OCI-LY3 (cell line): ENCODE data around the gene FHOD3.

Experiments
- H2AFZ ChIP-seq: fragments of 200-600, 300-600 bp; shearing (Covaris generic); 2 replicates; pipeline ENCODE4 v1.6.0; 2014; ENCODE audit warnings: antibody characterized with exemption, low read depth, low read length
- H3K27ac ChIP-seq: fragments of 200-600, 300-600 bp; sonication (generic); 2 replicates; pipeline ENCODE4 v1.5.1; 2014; ENCODE audit warnings: mild to moderate bottlenecking, low read length, moderate library complexity, mixed read lengths
- H3K27me3 ChIP-seq: fragments of 200-600, 300-600 bp; sonication (generic); 2 replicates; pipeline ENCODE4 v1.6.1; 2014; ENCODE audit warnings: low read depth, low read length, mixed read lengths
- H3K36me3 ChIP-seq: fragments of 200-600, 300-600 bp; sonication (generic); replicated peaks from 2 replicates; pipeline ENCODE3; 2014; ENCODE audit warnings: low read depth, low read length, mixed read lengths
- H3K4me1 ChIP-seq: fragments of 300-600, 200-600 bp; sonication (generic); 2 replicates; pipeline ENCODE4 v1.6.1; 2014; ENCODE audit warnings: low read length, mixed read lengths
- H3K4me2 ChIP-seq: fragments of 200-600, 300-600 bp; sonication (generic); 2 replicates; pipeline ENCODE4 v1.6.1; 2014; ENCODE audit warnings: low read length, mixed read lengths
- H3K4me3 ChIP-seq: fragments of 300-600, 200-600 bp; sonication (generic); 2 replicates; pipeline ENCODE4 v1.5.1; 2014; ENCODE audit warnings: antibody characterized with exemption, mild to moderate bottlenecking, low read length, moderate library complexity
- H3K79me2 ChIP-seq: fragments of 300-600, 200-600 bp; shearing (Covaris generic); 2 replicates; pipeline ENCODE4 v1.6.1; 2014; ENCODE audit warnings: mild to moderate bottlenecking, low read length, mixed read lengths
- H3K9ac ChIP-seq: fragments of 300-600, 200-600 bp; shearing (Covaris generic); 2 replicates; pipeline ENCODE4 v1.6.0; 2014; ENCODE audit warnings: mild to moderate bottlenecking, low read length, moderate library complexity
- H3K9me3 ChIP-seq: fragments of 200-600, 300-600 bp; shearing (Covaris generic); 2 replicates; pipeline ENCODE4 v1.6.1; 2014; ENCODE audit warnings: low read length, mixed read lengths; ENCODE audit not compliant: insufficient read depth
- H4K20me1 ChIP-seq: fragments of 200-600, 300-600 bp; sonication (generic); 2 replicates; pipeline ENCODE4 v1.6.1; 2016; ENCODE audit warnings: low read length, mixed read lengths; ENCODE audit not compliant: insufficient read depth
- EZH2phosphoT487 ChIP-seq: fragments of 200-600 bp; shearing (Covaris generic); IDR thresholded peaks from 2 replicates; pipeline ENCODE4 v1.6.1; 2018; ENCODE audit warnings: antibody characterized with exemption, mixed run types, low read depth
- TF ChIP-seq, protein P1 (sequence below): fragments of 200-600, 300-600 bp; sonication (generic); IDR thresholded peaks from 2 replicates; pipeline ENCODE4 v1.5.1; 2014; ENCODE audit warnings: antibody characterized with exemption, low read length, low read depth

The FHOD3 gene

DNA sequence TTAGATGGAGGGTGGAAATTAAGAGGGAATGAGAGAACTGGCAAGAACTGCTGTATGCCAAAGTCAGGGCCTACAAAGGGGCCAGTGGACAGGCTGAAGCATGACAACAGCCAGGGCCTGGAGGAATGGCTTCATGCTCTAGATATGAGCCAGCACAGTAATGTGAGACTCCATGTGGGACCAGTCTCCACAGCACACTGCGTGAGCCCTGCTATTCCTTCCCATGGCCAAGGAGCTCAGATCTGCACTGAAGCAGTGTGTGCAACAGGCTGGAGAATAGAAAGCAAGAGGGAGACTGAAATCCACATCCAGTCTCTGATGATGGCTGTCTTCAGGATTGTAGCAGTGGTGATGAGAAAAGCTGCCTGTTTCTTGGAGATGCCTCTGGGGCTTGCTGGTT lies 368.4 kb downstream of the FHOD3 start:
- Histone ChIP-seq H2AFZ (no peak overlapping the region), H3K4me3 (no peak overlapping the region), H3K9ac (no peak overlapping the region), H3K9me3 (no peaks in the 10 kb centered on the region), H3K36me3 (no peaks in the 10 kb centered on the region), H3K4me1 (no peaks in the 10 kb centered on the region), H3K27ac (no peak overlapping the region), H3K4me2 (no peak overlapping the region), H3K79me2 (no peaks in the 10 kb centered on the region), H3K27me3 (peaks cover 4% of the 10 kb centered on the region; the same call in 1 of the 2 replicates), H4K20me1 (no peaks in the 10 kb centered on the region)
- no peak for TF ChIP-seq EZH2phosphoT487
- TF ChIP-seq, protein P1, sequence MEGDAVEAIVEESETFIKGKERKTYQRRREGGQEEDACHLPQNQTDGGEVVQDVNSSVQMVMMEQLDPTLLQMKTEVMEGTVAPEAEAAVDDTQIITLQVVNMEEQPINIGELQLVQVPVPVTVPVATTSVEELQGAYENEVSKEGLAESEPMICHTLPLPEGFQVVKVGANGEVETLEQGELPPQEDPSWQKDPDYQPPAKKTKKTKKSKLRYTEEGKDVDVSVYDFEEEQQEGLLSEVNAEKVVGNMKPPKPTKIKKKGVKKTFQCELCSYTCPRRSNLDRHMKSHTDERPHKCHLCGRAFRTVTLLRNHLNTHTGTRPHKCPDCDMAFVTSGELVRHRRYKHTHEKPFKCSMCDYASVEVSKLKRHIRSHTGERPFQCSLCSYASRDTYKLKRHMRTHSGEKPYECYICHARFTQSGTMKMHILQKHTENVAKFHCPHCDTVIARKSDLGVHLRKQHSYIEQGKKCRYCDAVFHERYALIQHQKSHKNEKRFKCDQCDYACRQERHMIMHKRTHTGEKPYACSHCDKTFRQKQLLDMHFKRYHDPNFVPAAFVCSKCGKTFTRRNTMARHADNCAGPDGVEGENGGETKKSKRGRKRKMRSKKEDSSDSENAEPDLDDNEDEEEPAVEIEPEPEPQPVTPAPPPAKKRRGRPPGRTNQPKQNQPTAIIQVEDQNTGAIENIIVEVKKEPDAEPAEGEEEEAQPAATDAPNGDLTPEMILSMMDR: no peak

DNA sequence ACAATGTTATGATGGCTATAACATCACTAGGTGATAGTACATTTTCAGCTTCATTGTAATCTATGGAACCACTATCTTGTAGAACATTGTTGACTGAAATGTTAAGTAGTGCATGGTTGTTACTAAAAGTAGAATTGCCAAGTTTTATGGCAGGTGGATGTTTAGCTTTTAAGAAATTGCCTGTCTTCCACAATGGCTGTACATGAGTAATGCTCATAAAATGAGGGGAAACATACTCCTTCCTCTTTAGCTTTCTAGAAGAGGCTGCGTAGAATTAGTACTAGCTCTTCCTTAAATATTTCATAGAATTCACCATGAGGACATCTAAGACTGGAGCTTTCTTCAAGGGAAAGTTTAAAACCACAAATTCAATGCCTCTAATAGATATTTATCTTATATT lies 370.3 kb downstream of the FHOD3 start:
- Histone ChIP-seq H3K79me2 (no peaks in the 10 kb centered on the region), H3K9ac (no peak overlapping the region), H3K4me1 (peaks cover under 1% of the 10 kb centered on the region; the same call in 1 of the 2 replicates), H3K9me3 (no peaks in the 10 kb centered on the region), H3K4me3 (no peak overlapping the region), H2AFZ (no peak overlapping the region), H3K27ac (no peak overlapping the region), H3K4me2 (no peak overlapping the region), H4K20me1 (no peaks in the 10 kb centered on the region), H3K36me3 (no peaks in the 10 kb centered on the region), H3K27me3 (peaks cover 4% of the 10 kb centered on the region; the same call in 1 of the 2 replicates)
- no peak for TF ChIP-seq EZH2phosphoT487
- TF ChIP-seq, protein P1: no peak

DNA sequence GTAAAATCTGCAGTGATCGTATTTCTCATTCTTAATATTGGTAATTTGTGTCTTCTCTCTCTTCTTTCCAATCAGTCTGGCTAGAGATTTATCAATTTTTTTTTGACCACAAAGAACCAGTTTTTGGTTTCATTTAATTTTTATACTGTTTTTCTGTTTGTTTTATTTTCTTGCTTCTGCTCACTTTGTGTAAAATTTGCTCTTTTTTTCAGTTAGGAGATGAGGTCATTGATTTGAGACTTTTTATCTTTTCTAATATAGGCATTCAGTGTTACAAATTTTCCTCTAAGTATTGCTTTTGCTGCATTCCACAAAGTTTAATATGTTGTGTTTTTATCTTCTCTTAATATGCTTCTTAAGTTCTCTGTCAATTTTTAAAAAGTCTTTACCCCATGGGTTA lies 370.8 kb downstream of the FHOD3 start:
- Histone ChIP-seq H3K36me3 (no peaks in the 10 kb centered on the region), H3K4me1 (peaks cover 5% of the 10 kb centered on the region; the same call in 1 of the 2 replicates), H3K9ac (no peak overlapping the region), H2AFZ (no peak overlapping the region), H3K4me3 (no peak overlapping the region), H3K27ac (no peak overlapping the region), H3K4me2 (no peak overlapping the region), H4K20me1 (no peaks in the 10 kb centered on the region), H3K79me2 (no peaks in the 10 kb centered on the region), H3K9me3 (no peaks in the 10 kb centered on the region), H3K27me3 (peaks cover 4% of the 10 kb centered on the region; the same call in 1 of the 2 replicates)
- no peak for TF ChIP-seq EZH2phosphoT487
- TF ChIP-seq, protein P1: no peak

DNA sequence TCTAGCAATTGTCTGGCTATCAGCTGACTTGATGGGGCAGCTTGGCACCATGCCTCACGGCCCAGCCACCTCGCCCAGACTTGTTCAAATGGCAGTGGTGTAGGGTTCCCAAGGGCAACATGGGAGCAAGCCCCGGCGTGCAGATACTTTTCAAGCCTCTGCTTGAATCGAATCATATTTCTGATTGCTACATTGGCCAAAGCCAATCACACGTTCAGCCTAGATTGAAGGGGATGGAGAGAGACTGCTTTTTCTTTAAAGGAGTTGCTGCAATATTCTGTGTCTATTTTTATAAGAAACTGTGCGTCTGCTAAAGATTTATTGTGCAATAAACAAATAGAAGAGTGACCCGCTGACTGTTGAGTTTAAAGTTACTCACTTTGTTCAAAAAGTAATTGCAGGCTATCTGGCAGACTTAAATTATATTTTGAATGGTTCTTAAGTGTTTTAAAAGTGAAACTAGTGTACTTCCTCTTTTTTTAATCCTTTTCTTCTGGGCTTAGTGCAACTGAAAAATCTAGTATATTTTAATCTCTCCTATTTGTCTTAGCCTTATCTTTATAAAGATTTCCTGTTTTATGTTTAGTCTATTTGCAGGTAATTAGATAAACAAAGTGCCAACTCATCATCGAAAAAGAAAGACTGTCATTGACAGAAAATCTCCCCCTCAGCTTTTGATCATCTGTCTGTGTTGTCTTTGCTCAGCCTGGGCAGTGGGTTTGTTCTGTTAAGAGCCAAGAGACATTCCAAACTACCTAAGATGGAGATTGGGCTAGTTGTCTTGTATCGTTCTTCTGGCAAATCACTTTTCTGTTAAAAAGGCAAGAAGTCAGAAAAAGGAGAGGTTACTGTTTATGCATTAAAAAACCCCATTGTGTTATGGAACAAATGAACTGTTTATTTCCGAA lies 375.2 kb downstream of the FHOD3 start:
- H3K79me2 ChIP-seq: no peaks in the 10 kb centered on the region
- H3K27me3 ChIP-seq: peaks cover 1% of the 10 kb centered on the region; the same call in 1 of the 2 replicates
- TF ChIP-seq, protein P1: no peak
- TF ChIP-seq EZH2phosphoT487: no peak
- no peak overlapping the region for H2AFZ ChIP-seq
- H3K36me3 ChIP-seq: no peaks in the 10 kb centered on the region
- no peaks in the 10 kb centered on the region for H4K20me1 ChIP-seq
- peaks cover 5% of the 10 kb centered on the region; the same call in 1 of the 2 replicates for H3K4me1 ChIP-seq
- H3K27ac ChIP-seq: no peak overlapping the region
- H3K9me3 ChIP-seq: no peaks in the 10 kb centered on the region
- no peak overlapping the region for H3K9ac ChIP-seq
- no peak overlapping the region for H3K4me2 ChIP-seq
- no peak overlapping the region for H3K4me3 ChIP-seq
